GM21576 (cell line): ENCODE data around the gene TMEM107.

ENCODE experiments used
- ATAC-seq: cut with Tn5 transposase; IDR thresholded peaks from one replicate; pipeline ENCODE4 v1.9.1; 2021; ENCODE audit warnings: mild to moderate bottlenecking, moderate library complexity; ENCODE audit not compliant: unreplicated experiment

Gene TMEM107

GRCh38 chr17:8162997-8163977 lies 12.9 kb downstream of the TMEM107 start:
- ATAC-seq: no peak

- no peak for ATAC-seq
Measured at GRCh38 chr17:8162233-8162996, 13.8 kb downstream of the TMEM107 start, which contains the start of gene VAMP2. VAMP2 (minus strand) TSS chr17:8162948; CDS start chr17:8162879, 69 bp downstream.

GRCh38 chr17:8161289-8162232 lies 14.6 kb downstream of the TMEM107 start:
- no peak for ATAC-seq

- ATAC-seq: no peak
Measured at GRCh38 chr17:8160741-8161221, 15.4 kb downstream of the TMEM107 start.

GRCh38 chr17:8160224-8160577 lies 16.0 kb downstream of the TMEM107 start:
- no peak for ATAC-seq

GRCh38 chr17:8159459-8160223 lies 16.5 kb downstream of the TMEM107 start:
- no peak for ATAC-seq

GRCh38 chr17:8159032-8159400 lies 17.2 kb downstream of the TMEM107 start:
- no peak for ATAC-seq

GRCh38 chr17:8158267-8159031 lies 17.7 kb downstream of the TMEM107 start:
- no peak for ATAC-seq

GRCh38 chr17:8156246-8156992 lies 19.8 kb downstream of the TMEM107 start:
- ATAC-seq: peak; percentile 74

- ATAC-seq: no peak
Measured at GRCh38 chr17:8155996-8156245, 20.3 kb downstream of the TMEM107 start.

- ATAC-seq: no peak
Measured at GRCh38 chr17:8155231-8155995, 20.8 kb downstream of the TMEM107 start.

GRCh38 chr17:8154608-8155155 lies 21.5 kb downstream of the TMEM107 start:
- ATAC-seq: no peak

GRCh38 chr17:8153957-8154607 lies 22.1 kb downstream of the TMEM107 start:
- ATAC-seq: no peak

- ATAC-seq: no peak
Measured at GRCh38 chr17:8153525-8153956, 22.6 kb downstream of the TMEM107 start.

GRCh38 chr17:8153031-8153451 lies 23.1 kb downstream of the TMEM107 start:
- no peak for ATAC-seq

- peak; percentile 22 for ATAC-seq
Measured at GRCh38 chr17:8152112-8152775, 23.9 kb downstream of the TMEM107 start, which contains the start of gene PER1. PER1 (minus strand) TSS chr17:8152404; CDS start chr17:8150706, 1,698 bp downstream.
